GM18519 (cell line): ENCODE measurements around the gene TIMP4.

Experiments used
- ATAC-seq: cut with Tn5 transposase; IDR thresholded peaks from one replicate; pipeline ENCODE4 v1.9.1; 2021; ENCODE audit warnings: mild to moderate bottlenecking, moderate library complexity; ENCODE audit not compliant: unreplicated experiment, low FRiP score

The TIMP4 gene

DNA sequence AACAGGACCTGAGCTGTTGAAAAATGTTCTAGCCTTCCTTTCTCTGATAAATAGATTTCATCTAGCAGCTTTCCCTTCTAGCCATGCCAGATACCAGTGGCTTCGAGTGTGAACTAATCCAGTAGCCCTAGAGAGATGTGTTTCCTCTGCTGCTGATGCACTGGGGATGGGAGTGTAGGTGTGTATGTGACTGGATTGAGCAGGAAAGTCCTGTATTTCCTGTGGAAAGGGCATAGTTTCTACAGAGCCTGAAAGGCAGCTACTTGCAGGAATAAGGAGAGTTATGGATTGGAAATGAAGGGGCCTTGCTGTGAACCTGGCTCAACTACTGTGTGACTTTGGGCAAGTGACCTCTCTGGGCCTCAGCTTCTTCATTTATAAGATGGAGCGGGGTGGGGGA, 8.6 kb downstream of the TIMP4 start:
- no peak for ATAC-seq

- no peak for ATAC-seq
Measured at GRCh38 chr3:12149029-12149428, 9.7 kb downstream of the TIMP4 start.

DNA sequence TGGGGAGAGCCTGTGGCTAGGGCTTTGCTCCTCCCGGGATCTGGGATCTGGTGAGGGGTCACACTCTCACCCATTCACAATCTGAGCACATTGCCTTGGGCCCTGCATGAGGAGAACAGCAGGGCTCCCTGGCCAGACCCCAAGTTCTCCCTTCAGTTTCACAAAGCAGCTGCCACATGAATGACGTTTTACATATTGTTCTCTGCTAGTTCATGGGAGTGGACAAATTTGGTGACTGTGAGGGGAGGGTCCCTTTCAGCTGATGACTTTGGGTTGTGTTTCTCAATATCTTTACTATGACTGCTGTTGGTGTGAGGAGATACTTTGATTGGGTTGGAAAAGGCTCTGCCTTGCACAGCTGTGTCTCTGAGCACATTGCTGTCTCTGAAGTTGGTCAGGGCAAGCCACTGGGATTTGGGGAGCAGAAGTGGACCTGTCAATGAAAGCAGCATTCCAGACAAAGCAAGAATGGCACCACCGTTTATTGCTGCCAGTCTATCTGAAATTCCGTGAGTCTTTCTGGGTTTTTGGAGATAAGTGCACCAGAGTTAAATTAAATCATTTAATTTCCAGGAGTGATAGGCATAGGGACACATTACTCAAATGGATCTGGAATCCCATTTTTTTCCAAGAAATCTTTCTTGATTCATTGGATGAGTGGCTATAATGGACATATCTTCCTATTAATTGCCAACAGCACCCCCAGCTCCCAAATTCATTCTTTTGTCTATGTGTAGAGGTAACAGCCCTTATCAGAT, 10.3 kb downstream of the TIMP4 start:
- no peak for ATAC-seq

GRCh38 chr3:12147049-12147780, 11.5 kb downstream of the TIMP4 start:
- no peak for ATAC-seq

DNA sequence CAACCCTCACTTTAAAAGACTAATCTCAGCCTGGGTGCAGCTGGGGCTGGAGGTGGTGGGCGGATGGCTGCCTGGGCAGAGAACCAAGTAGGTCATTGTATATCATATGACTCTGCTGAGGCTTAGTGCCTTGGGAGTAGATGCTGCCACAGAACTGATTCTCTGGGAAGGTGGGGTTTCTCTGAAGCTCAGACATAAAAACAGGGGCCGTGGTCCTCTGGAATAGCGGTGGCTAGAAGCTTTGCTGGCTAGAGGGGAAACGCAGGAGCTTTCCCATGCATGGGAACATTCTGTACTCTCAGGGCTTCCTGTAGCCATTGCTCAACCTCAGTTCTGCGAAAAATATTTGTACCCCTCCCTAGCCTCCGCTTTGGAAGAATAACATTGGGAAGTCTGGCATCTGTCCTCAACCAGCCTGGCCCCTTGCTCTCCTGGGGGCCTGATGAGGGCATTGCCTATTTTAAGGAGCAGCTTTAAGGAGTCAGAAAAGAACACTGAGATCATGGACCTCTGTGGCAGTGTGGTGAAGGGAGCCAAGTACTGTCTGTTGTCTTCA, 14.7 kb downstream of the TIMP4 start:
- no peak for ATAC-seq

- no peak for ATAC-seq
Measured at GRCh38 chr3:12142476-12142875, 16.2 kb downstream of the TIMP4 start.

DNA sequence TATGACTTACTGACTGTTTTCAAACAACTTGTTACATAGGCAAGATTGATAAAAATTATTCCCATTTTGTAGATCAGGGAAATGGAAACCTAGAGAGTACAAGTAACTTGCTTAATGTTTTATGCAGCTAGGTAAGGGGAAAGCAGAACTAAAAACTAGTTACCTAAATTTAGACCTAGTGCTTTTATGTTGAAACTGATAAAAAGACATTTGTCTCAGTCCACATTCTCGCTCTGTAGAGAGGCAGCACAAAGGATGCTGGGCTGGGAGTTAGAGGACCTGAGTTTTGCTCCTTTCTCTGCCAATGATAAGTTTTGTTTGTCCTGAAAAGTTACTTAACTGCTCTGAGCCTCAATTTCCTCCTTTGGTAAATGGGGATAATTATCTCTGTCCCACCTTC, 17.4 kb downstream of the TIMP4 start:
- ATAC-seq: no peak

DNA sequence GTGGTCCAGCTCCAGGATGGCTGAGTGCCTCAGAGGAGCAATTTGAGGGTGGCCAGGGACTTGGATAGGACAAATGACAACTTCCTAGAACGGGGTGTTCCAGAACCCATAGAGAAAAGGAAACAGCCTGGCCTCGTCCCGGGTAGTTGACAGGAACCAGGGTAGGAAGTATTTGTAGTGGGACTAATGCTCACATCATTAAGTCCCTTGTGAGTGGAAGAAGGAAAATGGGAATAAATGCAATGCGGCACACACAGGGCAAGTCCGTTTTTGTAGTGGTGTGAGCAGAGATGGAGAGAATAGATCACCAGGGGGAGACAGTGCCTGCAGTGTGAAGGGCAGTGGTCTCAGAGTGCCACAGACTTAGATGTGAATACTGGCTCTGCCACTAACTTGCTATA, 19.6 kb downstream of the TIMP4 start:
- ATAC-seq: no peak

DNA sequence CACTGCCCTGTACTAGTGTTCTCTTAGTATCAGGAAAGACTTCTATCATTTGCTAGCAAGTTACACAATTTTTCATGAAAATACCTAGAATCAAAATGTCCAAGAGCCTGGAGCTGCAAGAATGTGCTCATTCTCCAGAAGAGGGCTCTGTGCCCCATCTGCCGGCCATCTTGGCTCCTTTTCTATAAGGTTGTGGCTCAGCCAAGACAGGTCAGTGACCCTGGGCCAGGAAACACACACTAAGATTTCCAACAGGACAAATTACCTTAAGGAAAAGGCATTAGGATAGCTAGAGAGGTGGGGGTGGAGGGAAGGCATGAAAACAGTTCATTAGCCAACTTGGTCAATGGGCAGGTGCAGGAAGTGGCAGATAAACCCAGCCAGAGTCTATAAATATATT, 20.7 kb downstream of the TIMP4 start:
- no peak for ATAC-seq

DNA sequence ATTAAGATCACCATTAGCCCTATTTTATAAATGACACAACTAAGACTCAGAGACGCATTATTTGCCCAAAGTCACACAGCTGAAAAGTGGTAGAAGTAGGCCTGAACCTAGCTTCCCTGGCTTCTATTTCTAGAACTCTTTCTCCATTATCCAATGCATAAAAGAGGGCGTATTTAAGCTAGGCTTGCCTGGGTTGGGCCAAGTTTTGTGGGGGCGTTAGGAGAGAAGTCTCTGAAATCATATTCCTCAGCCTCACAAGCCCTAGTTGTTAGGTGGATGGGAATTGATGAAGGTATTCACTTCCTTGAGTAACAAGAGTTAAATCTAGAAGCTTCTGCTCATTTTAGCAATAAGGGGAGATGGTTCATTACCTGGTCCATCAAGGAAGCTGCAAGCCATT, 22.3 kb downstream of the TIMP4 start:
- no peak for ATAC-seq

DNA sequence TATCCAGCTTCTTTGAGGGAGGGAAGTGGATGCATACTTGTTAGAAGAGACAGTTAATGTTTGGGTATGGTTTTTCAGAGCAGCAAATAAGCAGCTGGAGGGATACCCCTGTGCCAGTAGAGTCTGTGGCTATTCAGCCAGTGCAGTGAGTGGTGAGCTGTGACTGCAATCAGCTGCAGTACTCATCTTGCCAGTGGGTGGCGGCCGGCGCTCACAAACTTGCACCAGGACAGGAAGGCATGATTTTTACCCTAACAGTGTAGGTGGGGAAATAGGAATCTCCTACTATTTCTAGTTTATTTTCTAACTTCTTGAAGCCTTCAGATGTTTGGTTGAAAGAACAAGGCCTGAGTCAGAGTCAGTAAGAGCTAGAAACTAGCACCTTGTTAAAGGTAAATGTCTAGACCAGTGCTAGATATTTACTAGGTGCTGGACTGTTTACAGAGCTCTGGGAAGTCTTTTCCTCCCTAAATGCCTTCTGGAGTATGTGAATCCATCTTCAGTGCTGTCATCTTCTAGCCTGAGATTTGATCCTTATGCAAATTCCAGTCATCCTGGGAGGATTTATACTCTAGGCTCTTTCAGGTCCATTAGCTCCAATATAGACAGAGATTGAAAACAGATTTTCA, 23.6 kb downstream of the TIMP4 start:
- ATAC-seq: peak; percentile 73

DNA sequence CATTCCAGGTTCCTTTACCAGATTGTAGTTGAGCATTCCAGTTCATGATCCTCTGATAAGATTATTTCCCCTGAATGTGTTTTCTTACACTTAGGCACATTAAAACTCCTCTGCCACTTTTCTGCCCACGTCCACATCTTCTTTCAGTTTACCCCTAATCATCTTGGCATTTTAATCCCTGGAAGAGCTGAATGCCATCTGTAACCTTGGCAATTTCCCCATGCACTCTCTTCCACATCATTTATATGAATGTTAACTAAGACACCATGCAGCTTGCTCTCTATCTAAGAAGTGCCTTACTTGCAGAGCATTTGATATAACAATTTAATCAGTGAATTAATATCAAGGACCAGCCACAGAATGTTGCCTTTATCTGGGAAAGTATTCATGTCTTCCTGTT, 25.8 kb downstream of the TIMP4 start:
- ATAC-seq: no peak

GRCh38 chr3:12131351-12132090, 27.2 kb downstream of the TIMP4 start:
- ATAC-seq: no peak

- ATAC-seq: no peak
Measured at GRCh38 chr3:12127391-12127790, 31.3 kb downstream of the TIMP4 start.

DNA sequence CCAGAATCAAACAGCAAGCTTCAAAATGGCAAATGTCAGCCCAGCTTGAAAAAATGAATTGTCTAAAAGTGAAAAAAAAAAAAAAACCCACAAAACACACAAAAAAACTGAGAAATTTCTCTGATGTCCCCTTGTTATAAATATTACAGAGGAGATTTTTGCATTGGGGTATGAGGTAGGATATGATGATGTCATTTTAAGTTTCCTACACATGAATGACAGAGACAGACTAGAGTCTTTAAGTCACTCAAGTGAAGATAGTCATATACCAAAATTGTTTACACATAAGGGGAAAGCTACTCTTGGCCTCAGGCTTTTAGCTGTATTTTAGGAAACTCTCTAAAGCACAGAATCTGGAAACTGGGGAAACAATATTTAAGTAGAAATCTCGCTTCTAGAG, 32.9 kb downstream of the TIMP4 start:
- ATAC-seq: no peak

DNA sequence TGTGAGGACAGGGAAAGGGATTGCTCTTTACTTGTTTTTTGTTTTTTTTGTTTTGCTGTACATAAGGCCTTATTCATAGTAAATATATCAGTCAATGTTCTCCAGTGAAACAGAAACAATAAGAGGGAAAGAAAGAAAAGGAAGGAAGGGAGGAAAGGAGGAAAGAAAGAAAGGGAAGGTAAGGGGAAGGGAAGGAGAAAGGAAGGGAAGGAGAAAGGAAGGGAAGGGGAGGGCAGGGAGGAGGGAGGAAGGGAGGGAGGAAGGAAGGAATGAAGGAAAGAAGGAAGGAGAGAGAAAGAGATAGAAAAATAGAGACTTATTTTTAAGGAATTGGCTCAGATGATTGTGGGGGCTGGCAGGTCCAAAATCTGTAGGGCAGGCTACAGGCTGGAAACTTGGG, 37.2 kb downstream of the TIMP4 start:
- ATAC-seq: no peak

GRCh38 chr3:12120374-12121140, 38.2 kb downstream of the TIMP4 start:
- no peak for ATAC-seq

- ATAC-seq: no peak
Measured at GRCh38 chr3:12117473-12117872, 41.2 kb downstream of the TIMP4 start.

- no peak for ATAC-seq
Measured at GRCh38 chr3:12116870-12117269, 41.8 kb downstream of the TIMP4 start.

DNA sequence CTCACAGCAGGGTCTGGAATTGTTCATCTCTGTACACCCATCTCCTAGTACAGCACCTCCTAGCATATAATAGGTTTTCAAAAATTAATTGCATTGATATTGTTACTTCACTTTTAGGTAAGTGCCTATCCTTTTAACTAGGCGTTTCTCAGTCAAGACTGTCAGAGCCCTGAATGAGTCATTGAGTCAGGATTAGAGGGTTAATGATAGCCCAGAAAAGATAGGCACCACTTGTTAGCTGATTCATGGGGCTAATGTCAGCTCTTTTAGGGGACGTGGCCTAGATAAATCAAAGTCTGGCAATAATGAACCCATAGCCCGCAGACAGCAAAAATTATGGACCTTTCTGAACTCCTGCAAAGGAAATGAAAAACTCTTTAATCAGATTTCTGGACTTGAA, 42.9 kb downstream of the TIMP4 start:
- ATAC-seq: no peak
